Glomerular visceral epithelial cell (primary cell): Measurements from ENCODE around the gene KDR.

Source experiments
- DNase-seq: peaks from one replicate; pipeline ENCODE4 v3.0.0-alpha.2; 2016; ENCODE audit errors: extremely low spot score

KDR gene

GRCh38 chr4:55029821-55030503 is 95.4 kb downstream of the KDR start:
- DNase-seq = no peak

- no peak for DNase-seq
Observed at GRCh38 chr4:55029321-55029720, 96.1 kb downstream of the KDR start.
